SU-DHL-6 (cell line): ENCODE data around the gene TBC1D5.

Experiments used
- CTCF ChIP-seq: fragments of 200-600 bp; sonication (generic); IDR thresholded peaks from one replicate; pipeline ENCODE4 v1.5.1; 2017; ENCODE audit warnings: antibody characterized with exemption, mild to moderate bottlenecking, low read length, moderate library complexity; ENCODE audit not compliant: insufficient read depth, poor library complexity, severe bottlenecking
- EZH2phosphoT487 ChIP-seq: fragments of 200-600 bp; sonication (generic), shearing (Covaris generic); conservative IDR thresholded peaks from 2 replicates; pipeline ENCODE4 v1.6.1; 2018; ENCODE audit warnings: mild to moderate bottlenecking, antibody characterized with exemption, low read length, moderate library complexity, mixed read lengths

- TF ChIP-seq CTCF: no peak
- TF ChIP-seq EZH2phosphoT487: no peak
These were observed 585.6 kb downstream of the TBC1D5 start for GRCh38 chr3:17156864-17157263.
